ENCODE results near the gene SLC9A8.

GRCh38 chr20:49785149-49785851 is 27.3 kb upstream of the SLC9A8 start:
- no peak for TF ChIP-seq TOX (CRISPR knock-in tag; IDR thresholded peaks at IDR 0.05; ENCODE audit: borderline replicate concordance)
- no peak for TF ChIP-seq ZC3H10 (CRISPR knock-in tag; IDR thresholded peaks at IDR 0.05)
- TF ChIP-seq, protein P1, sequence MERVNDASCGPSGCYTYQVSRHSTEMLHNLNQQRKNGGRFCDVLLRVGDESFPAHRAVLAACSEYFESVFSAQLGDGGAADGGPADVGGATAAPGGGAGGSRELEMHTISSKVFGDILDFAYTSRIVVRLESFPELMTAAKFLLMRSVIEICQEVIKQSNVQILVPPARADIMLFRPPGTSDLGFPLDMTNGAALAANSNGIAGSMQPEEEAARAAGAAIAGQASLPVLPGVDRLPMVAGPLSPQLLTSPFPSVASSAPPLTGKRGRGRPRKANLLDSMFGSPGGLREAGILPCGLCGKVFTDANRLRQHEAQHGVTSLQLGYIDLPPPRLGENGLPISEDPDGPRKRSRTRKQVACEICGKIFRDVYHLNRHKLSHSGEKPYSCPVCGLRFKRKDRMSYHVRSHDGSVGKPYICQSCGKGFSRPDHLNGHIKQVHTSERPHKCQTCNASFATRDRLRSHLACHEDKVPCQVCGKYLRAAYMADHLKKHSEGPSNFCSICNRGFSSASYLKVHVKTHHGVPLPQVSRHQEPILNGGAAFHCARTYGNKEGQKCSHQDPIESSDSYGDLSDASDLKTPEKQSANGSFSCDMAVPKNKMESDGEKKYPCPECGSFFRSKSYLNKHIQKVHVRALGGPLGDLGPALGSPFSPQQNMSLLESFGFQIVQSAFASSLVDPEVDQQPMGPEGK (CRISPR knock-in tag; IDR thresholded peaks at IDR 0.05; ENCODE audit: borderline replicate concordance): no peak
- TF ChIP-seq ZNF565 (CRISPR knock-in tag; conservative IDR thresholded peaks at IDR 0.05; ENCODE audit: low read depth): no peak
- TF ChIP-seq TCF4 (CRISPR knock-in tag; IDR thresholded peaks at IDR 0.05; ENCODE audit: borderline replicate concordance): no peak
- no peak for TF ChIP-seq CREB5 (CRISPR knock-in tag; IDR thresholded peaks at IDR 0.05; ENCODE audit: low read depth)
- TF ChIP-seq CSDC2 (CRISPR knock-in tag; IDR thresholded peaks at IDR 0.05): no peak
- TF ChIP-seq PPARA (CRISPR knock-in tag; IDR thresholded peaks at IDR 0.05; ENCODE audit: borderline replicate concordance): no peak

Measured in SK-N-SH treated with all-trans-retinoic acid at 6 μM for 48 hours (cell line).